A549 treated with AZD9567 at 1 μM for 4 hours (cell line): ENCODE measurements around the gene MPZ. TPM values are rescaled to one million over a fixed set of nuclear protein-coding genes. Genes with fewer than 3 reads are reported as not detected.

ENCODE experiments used
- total RNA-seq: library from RNA; stranded (reverse); fragments of 200-300 nt; extraction: Qiagen RNA extraction; gene quantifications from 5 replicates; pipeline ENCODE4 v1.2.3, GENCODE V29; 2022; ENCODE audit not compliant: insufficient read depth

MPZ gene
- total RNA-seq, result 0.18 to 0.26 TPM (median 0.23 TPM) in 4 of 5 replicates, not detected in the other

DNA sequence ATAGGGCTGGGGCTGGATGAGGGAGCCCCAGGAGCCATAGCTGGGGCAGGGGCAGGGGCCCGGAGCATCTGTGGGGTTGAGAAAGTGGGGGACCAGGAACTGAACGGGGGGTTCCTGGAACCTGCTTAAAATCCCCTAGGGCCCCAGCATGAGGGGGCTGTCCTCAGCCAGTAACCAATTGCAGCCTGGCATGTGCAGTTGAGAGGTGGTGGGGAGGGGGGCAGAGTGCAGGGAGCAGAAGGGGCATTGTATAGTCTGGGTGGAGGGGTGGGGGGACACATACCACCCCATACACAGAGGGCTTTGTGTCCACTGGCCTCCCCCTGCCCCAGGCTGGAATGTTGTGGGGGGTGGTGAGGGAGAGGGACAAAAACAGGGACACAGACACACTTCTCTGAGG is at the start of gene MPZ:
Gene MPZ, minus strand, starts transcription at position 101 of the 400 bp plus-strand sequence. Its CDS starts 63 bp downstream, at position 38.

DNA sequence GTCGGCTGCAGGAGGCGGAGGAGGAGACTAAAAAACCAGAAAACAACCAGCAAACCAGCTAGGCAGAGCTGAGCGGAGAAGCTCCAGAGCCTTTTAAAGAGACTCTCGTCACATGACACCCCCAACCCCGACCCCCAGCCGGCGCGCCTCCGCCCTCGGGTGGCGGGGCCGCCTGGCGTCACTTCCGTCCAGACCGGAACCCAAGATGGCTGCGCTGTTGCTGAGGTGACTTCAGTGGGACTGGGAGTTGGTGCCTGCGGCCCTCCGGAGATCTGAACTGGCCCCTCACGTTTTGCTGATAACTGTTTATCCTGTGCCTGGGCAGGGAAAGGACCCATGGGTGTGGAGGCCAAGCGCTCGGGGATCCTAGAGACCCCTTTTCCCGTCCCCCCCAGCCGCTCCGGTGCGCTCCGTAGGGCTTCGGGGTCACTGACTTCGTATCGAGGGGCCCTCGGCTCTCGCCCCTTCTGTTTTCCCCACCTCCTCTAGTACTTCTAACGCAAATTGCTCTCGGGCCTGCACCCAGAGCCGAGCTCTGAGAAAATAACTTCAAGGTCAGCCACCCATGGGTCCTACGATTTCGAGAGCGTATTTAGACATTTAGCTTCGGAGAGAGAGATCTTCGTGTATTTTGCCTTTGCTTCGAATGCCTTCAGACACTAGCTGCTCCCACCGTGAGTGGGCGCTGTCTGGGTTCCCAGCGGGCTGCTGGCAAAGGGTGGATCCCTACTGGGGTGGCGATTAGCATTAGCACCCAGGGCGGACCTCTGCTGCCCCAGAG is 4.6 kb upstream of the MPZ start, which contains the start of gene SDHC:
Gene SDHC, plus strand, starts transcription at position 181 of the 781 bp plus-strand sequence. Its CDS starts 25 bp downstream, at position 206.

DNA sequence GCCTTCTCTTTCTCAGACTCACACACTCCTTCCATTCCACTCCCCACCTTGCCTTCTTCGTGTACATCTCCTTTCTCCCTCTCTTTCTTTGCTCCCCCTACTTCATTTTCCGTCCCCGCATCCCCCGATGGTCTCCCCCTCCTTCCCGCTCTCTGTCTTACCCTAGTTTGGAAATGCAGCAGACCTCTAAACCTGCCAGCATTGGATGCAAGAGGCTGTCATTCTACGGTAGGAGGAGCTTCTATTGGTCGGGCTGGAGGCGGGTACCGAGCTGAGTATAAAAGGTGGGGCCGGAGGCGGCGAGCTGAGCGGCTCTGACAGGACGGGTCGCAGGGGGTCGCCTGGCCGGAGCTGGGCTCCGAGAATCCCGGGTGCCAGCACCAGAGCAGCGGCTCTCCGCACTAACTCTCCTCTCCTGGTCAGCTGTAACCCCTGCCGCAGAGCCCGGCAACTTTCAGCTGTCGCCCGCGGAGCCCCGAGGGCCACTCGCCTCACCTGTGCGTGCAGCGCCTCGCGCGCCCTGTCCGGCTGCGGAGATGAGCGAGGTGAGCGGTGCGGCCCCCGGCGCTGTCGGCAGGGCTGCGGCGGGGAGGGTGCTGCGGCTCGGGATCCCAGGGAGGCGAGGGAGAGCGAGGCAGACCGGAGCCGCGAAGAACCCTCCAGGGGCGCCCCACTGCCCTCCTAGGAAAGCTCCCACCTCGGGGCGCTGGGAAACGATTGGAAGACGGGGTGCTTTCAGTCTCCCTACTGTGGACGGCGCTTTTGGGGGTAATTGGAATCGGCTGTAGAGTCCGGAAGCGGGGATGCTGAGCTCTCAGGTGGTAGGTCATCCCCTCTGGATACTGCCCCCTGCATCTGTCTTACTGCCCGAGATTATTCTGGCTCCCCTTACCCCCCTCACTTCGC is 51.1 kb downstream of the MPZ start, which contains the start of gene PCP4L1:
Gene PCP4L1, plus strand, starts transcription at position 307 of the 906 bp plus-strand sequence. Its CDS starts 230 bp downstream, at position 537.

Other genes with a start within 250 kb of the MPZ start
- 0.05 to 0.11 TPM (median 0.09 TPM) in 4 of 5 replicates, not detected in the other for gene ARHGAP30, start 240.1 kb downstream of the MPZ start, total RNA-seq
- 0.82 to 1.6 TPM (median 1.5 TPM) in 5 replicates for gene NECTIN4, start 220.4 kb downstream of the MPZ start, total RNA-seq
- 1.3 to 3.0 TPM (median 1.7 TPM) in 4 of 5 replicates, not detected in the other for gene KLHDC9, start 211.6 kb downstream of the MPZ start, total RNA-seq
- gene PFDN2, start 191.9 kb downstream of the MPZ start, total RNA-seq, result 104 to 114 TPM (median 107 TPM) in 5 replicates
- gene NIT1, start 191.9 kb downstream of the MPZ start, total RNA-seq, result 19.5 to 32.3 TPM (median 30.3 TPM) in 5 replicates
- gene DEDD, start 177.3 kb downstream of the MPZ start, total RNA-seq, result 26.9 to 31.1 TPM (median 29.9 TPM) in 5 replicates
- 83.6 to 117 TPM (median 85.0 TPM) in 5 replicates for gene UFC1, start 156.0 kb downstream of the MPZ start, total RNA-seq
- 20.4 to 25.2 TPM (median 21.7 TPM) in 5 replicates for gene USP21, start 150.5 kb downstream of the MPZ start, total RNA-seq
- 13.4 to 18.9 TPM (median 16.2 TPM) in 5 replicates for gene PPOX, start 143.5 kb downstream of the MPZ start, total RNA-seq
- 20.0 to 28.4 TPM (median 27.3 TPM) in 5 replicates for gene B4GALT3, start 132.5 kb downstream of the MPZ start, total RNA-seq
- 0.01 to 0.03 TPM in 2 of 5 replicates, not detected in the others for gene ADAMTS4, start 110.9 kb downstream of the MPZ start, total RNA-seq
- gene NDUFS2, start 107.6 kb downstream of the MPZ start, total RNA-seq, result 76.0 to 87.5 TPM (median 80.1 TPM) in 5 replicates
- 0.16 to 0.32 TPM (median 0.27 TPM) in 4 of 5 replicates, not detected in the other for gene FCER1G, start 94.7 kb downstream of the MPZ start, total RNA-seq
- gene APOA2, start 86.3 kb downstream of the MPZ start, total RNA-seq, result 32.6 TPM in 1 of 5 replicates, not detected in the others
- gene TOMM40L, start 83.9 kb downstream of the MPZ start, total RNA-seq, result 8.5 to 15.8 TPM (median 10.7 TPM) in 5 replicates
- gene NR1I3, start 71.8 kb downstream of the MPZ start, total RNA-seq, result 0.07 TPM in 1 of 5 replicates, not detected in the others
- gene PCP4L1, start 51.2 kb downstream of the MPZ start, total RNA-seq, result 0.06 to 0.13 TPM in 2 of 5 replicates, not detected in the others
- 238 to 251 TPM (median 247 TPM) in 5 replicates for gene SDHC, start 4.4 kb upstream of the MPZ start, total RNA-seq
- gene CFAP126, start 57.9 kb upstream of the MPZ start, total RNA-seq, result 0.18 to 0.44 TPM (median 0.26 TPM) in 3 of 5 replicates, not detected in the others
- gene FCGR2A, start 195.5 kb upstream of the MPZ start, total RNA-seq, result not detected in 5 replicates
- 1.1 to 7.6 TPM (median 1.7 TPM) in 5 replicates for gene HSPA6, start 214.6 kb upstream of the MPZ start, total RNA-seq
- not detected in 5 replicates for gene FCGR3A, start 239.8 kb upstream of the MPZ start, total RNA-seq